ENCODE measurements around the gene FSTL3. TPM values are rescaled to one million over a fixed set of nuclear protein-coding genes. Genes with fewer than 3 reads are reported as not detected.

FSTL3 gene
- total and polyA plus RNA-seq, 2 of the 8 experiments (the other 6 are each of a cell fraction or from before 2014, with no cell fraction given): 8.1 to 11.8 TPM

- ChIA-PET POLR2A (ENCODE audit: partially characterized antibody) (interaction anchor here (1.0 to 1.4 kb wide), 2 partner anchors 12 to 20 kb away, joined by 3 to 4 read pairs; no protein-coding TSS in a partner anchor), CTCF (ENCODE audit: partially characterized antibody) (no interaction called here)
- 90% methylated on average over 2 of the region's 24 CpGs; no CpG with 5 or more reads in 1 of the 2 experiments for WGBS, 2 experiments (ENCODE audit: extremely low coverage in 1 of 2, insufficient coverage in 1 of 2, insufficient read length in 1 of 2, insufficient replicate concordance in 2 of 2, low coverage in 1 of 2, low lambda C conversion rate in 2 of 2, missing lambda C conversion rate in 1 of 2)
- Histone ChIP-seq H3K18ac (ENCODE audit: extremely low read depth, low read length) (no peak overlapping the region), H3K4me3 (ENCODE audit: extremely low read depth in 1 of 4, insufficient read depth in 2 of 4, low read depth in 3 of 4, low read length in 4 of 4) (no peak overlapping the region), H3K23ac (ENCODE audit: insufficient read length) (no peak overlapping the region), H3K14ac (ENCODE audit: insufficient read length) (no peak overlapping the region), H3K9me3 (ENCODE audit: insufficient read depth in 2 of 2, low read depth in 1 of 2, low read length in 1 of 2) (no peaks in the 10 kb centered on the region), H4K8ac (ENCODE audit: extremely low read depth, insufficient read depth, low read length) (peak overlapping the region; percentile 85; the same call in 1 of the 2 replicates), H2AK5ac (ENCODE audit: low read depth, low read length) (no peak overlapping the region), H2BK120ac (replicated peaks; ENCODE audit: low read depth, low read length) (no peak overlapping the region), H4K5ac (ENCODE audit: insufficient read length, low read depth, low read length) (no peak overlapping the region), H3K27me3 (replicated peaks in 1 of 4; ENCODE audit: control insufficient read depth in 3 of 4, extremely low read depth in 1 of 4, insufficient read depth in 3 of 4, low read length in 3 of 4) (peaks cover 0 to 7% (median 5%) of the 10 kb centered on the region in 4 experiments; a peak in 5 of 7 replicates), H3K79me2 (ENCODE audit: control insufficient read depth in 1 of 2, insufficient read depth in 2 of 2, low read length in 2 of 2) (no peaks in the 10 kb centered on the region), H2BK15ac (ENCODE audit: low read length) (no peak overlapping the region), H2AFZ (ENCODE audit: low read length) (no peak overlapping the region), H2BK12ac (ENCODE audit: low read depth, low read length) (no peak overlapping the region), H3K4ac (replicated peaks; ENCODE audit: insufficient read length, low read depth, low read length) (no peak overlapping the region), H3K56ac (replicated peaks; ENCODE audit: insufficient read length, low read depth, low read length) (no peak overlapping the region), H4K91ac (replicated peaks; ENCODE audit: insufficient read length, low read length) (no peak overlapping the region), H2BK20ac (ENCODE audit: low read length) (no peak overlapping the region), H3K4me1 (replicated peaks in 1 of 4; ENCODE audit: control insufficient read depth in 3 of 4, insufficient read depth in 4 of 4, low read length in 3 of 4) (peaks cover 0 to 4% (median under 1%) of the 10 kb centered on the region in 4 experiments; a peak in 2 of 7 replicates), H3K9ac (replicated peaks in 1 of 4; ENCODE audit: extremely low read depth in 1 of 4, low read depth in 3 of 4, low read length in 3 of 4) (no peak overlapping the region; a peak in 1 of 7 replicates), H3K79me1 (ENCODE audit: low read depth, low read length) (no peaks in the 10 kb centered on the region; the same call in 1 of the 2 replicates), H4K20me1 (replicated peaks in 1 of 2; ENCODE audit: control insufficient read depth in 1 of 2, insufficient read depth in 2 of 2, low read length in 2 of 2) (peaks cover 5 to 10% of the 10 kb centered on the region in 2 experiments), H3K4me2 (ENCODE audit: insufficient read depth in 1 of 2, low read depth in 2 of 2, low read length in 2 of 2) (no peak overlapping the region), H2BK5ac (ENCODE audit: low read depth, low read length) (no peak overlapping the region), H3K27ac (ENCODE audit: low read depth, low read length) (no peak overlapping the region), H3K23me2 (ENCODE audit: low read depth, low read length) (peaks cover 5% of the 10 kb centered on the region; the same call in 1 of the 2 replicates), H3K36me3 (ENCODE audit: control insufficient read depth in 2 of 4, insufficient read depth in 4 of 4, low read length in 3 of 4) (peaks cover 0 to 35% (median 15%) of the 10 kb centered on the region in 4 experiments; a peak in 6 of 8 replicates)
- TF ChIP-seq KDM1A (IDR thresholded peaks at IDR 0.05; ENCODE audit: borderline replicate concordance, low read length) (no peak), CHD2 (IDR thresholded peaks at IDR 0.05; ENCODE audit: low read length) (no peak), EZH2 (IDR thresholded peaks at IDR 0.05; ENCODE audit: low read depth, low read length, severe bottlenecking) (no peak), SIN3A (conservative IDR thresholded peaks at IDR 0.05 in 1 of 2, IDR thresholded peaks at IDR 0.05 in 1 of 2; ENCODE audit: low read depth in 1 of 2, low read length in 2 of 2) (no peak), KDM4A (IDR thresholded peaks at IDR 0.05; ENCODE audit: low read depth, low read length, severe bottlenecking) (no peak), TCF12 (IDR thresholded peaks at IDR 0.05; ENCODE audit: low read depth, low read length) (no peak), ASH2L (IDR thresholded peaks at IDR 0.05; ENCODE audit: low read length) (no peak), SAP30 (IDR thresholded peaks at IDR 0.05; ENCODE audit: insufficient read depth, insufficient replicate concordance, low read length) (no peak)
- FAIRE-seq (no peak), DNase-seq (ENCODE audit: low read depth in 1 of 2, low spot score in 2 of 2) (no peak)
These were observed 32.5 kb upstream of the FSTL3 start for GRCh38 chr19:643736-644135.
